RKO (cell line): ENCODE results near the gene NPNT.
"Not testable (repeated sequence)": the region's sequence is repeated elsewhere in the genome, so short reads cannot be mapped to it uniquely, and the experiment has no call there.

Experiments used
- DNase-seq: peaks from one replicate; pipeline ENCODE4 v3.0.0-alpha.2; 2016; ENCODE audit warnings: low spot score

Gene NPNT, protein sequence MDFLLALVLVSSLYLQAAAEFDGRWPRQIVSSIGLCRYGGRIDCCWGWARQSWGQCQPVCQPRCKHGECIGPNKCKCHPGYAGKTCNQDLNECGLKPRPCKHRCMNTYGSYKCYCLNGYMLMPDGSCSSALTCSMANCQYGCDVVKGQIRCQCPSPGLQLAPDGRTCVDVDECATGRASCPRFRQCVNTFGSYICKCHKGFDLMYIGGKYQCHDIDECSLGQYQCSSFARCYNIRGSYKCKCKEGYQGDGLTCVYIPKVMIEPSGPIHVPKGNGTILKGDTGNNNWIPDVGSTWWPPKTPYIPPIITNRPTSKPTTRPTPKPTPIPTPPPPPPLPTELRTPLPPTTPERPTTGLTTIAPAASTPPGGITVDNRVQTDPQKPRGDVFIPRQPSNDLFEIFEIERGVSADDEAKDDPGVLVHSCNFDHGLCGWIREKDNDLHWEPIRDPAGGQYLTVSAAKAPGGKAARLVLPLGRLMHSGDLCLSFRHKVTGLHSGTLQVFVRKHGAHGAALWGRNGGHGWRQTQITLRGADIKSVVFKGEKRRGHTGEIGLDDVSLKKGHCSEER

DNA sequence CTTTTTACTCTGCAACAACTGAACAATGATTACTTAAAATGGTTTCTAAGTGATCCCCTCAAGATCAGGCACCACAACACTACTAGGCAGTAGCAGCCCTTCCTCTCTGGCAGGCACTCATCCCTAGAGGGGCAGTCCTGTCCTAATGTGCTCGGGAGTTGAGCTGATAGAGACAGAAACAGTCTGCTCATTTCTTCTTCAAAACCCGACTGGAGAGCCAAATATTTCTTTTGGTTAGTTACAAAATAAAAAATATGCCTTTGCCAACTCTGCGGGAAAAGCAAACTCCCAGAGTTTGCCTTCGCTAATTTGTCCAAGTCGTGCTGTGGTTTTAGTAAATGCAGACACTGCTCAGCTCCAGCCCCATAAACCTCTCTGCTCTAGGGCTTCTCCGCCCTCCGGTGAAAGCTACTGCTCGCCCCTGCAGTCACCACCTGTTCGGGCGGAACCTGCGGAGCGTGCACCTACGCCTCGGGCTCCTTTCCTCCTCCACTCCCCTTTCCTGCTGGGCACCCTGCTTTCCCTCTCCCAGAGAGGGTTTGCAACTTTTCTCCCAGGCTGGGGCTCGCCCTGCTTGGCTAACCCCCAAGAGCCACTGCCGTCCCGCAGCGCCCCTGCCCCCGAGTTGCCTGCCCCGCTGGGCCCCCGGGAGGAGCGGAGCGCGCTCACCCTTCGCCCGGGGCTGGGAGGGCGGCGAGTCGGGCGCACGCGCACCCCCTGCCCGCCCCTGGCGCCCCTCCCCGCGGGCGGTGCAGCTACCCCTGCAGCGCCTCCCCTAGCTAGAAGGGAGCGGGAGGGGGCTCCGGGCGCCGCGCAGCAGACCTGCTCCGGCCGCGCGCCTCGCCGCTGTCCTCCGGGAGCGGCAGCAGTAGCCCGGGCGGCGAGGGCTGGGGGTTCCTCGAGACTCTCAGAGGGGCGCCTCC is at the start of gene NPNT:
NPNT (plus strand) TSS at position 812 of the 923 bp plus-strand sequence. CDS start 182 bp downstream, outside the sequence.
- no peak for DNase-seq

DNA sequence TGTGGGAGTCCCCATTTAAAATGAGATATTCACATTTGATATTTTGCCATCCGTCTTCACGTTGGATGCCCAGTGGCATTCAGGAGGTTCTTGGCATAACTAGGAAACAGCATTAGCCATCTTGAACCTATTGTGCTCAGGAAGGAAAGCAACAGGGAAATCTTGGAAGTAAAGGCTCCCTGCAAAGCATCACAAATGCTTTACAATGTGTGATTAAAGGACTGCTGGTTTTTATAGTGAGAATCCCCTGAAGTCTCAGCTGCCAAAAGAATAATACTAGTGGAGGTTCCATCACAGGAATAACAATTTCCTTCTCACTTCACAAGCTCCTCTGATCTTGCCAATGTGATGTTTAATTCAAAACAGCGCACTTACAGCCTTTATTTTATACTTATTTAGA is 49.7 kb upstream of the NPNT start:
- DNase-seq = no peak

DNA sequence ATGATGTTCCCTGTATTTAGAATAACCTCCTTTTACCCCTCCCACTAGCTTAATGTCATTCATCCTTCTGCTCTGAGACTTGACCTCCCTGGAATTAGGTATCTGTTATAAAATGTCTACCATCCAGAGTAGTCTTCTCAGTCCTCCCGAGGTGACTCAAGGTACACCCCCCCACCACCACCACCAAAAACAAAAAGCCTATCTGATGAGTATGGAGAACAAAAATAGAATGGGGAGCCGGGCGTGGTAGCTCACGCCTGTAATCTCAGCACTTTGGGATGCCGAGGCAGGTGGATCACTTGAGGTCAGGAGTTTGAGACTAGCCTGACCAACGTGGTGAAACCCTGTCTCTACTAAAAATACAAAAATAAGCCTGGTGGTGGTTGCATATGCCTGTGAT is 46.9 kb upstream of the NPNT start:
- not testable (repeated sequence) for DNase-seq

DNA sequence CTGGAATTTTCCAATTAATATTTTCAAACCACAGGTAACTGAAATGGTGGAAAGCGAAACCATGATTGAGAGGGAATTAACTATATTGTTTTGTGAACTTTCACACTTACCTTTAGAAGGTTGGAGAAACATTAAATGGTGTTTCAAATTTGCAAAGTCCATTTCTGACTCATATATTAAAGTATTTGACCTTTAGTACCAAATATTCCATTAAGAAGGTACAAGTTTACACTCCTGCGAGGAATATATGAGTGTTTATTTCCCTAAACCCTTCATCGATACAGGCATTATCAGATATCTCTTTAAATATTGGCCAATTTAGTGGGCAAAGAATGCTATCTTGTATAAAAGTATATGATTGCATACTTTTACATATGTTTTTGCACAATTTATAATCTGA is 44.1 kb upstream of the NPNT start:
- no peak for DNase-seq

DNA sequence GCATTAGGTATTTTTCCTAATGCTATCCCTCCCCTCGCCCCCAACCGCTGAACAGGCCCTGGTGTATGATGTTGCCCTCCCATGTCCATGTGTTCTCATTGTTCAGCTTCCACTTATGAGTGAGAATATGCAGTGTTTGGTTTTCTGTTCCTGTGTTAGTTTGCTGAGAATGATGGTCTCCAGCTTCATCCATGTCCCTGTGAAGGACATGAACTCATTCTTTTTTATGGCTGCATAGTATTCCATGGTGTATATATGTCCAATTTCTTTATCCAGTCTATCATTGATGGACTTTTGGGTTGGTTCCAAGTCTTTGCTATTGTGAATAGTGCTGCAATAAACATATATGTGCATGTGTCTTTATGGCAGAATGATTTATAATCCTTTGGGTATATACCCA is 43.0 kb upstream of the NPNT start:
- not testable (repeated sequence) for DNase-seq

DNA sequence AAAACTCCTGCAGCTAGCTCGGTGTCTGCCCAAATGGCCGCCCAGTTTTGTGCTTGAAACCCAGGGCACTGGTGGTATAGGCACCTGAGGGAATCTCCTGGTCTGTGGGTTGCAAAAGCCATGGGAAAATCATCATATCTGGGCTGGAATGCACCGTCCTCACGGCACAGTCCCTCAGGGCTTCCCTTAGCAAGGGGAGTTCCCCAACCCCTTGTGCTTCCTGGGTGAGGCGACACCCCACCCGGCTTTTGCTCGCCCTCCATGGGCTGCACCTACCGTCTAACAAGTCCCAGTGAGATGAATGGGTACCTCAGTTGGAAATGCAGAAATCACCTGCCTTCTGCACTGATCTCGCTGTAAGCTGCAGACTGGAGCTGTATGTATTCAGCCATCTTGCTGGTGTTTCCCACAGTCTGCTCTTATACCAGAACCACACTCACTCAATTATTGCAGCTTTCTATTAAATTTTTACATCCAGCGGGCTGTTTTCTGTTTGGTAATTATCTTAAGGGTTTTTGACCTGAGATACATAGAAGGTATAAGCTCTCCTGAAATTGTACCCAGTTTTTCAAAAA is 36.7 kb upstream of the NPNT start:
- no peak for DNase-seq

DNA sequence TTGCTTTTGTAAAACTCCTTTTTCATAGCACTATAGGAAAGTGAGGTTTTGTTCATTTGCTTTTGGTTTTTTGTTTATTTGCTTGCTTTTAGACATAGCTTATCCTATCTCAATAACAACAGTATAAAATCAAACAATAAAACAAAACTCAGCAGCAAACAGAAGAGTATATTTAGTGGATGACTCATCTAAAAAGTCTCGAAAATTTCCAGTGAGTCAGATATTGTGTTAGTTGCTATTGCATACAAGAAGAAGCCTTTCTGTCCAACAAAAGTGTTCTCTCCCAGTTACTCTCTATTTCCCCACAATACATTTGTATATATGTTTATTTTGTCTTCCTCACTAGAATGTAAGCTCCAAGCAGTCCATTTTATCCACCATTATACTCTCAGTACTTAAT is 36.0 kb upstream of the NPNT start:
- DNase-seq = peak; percentile 56

DNA sequence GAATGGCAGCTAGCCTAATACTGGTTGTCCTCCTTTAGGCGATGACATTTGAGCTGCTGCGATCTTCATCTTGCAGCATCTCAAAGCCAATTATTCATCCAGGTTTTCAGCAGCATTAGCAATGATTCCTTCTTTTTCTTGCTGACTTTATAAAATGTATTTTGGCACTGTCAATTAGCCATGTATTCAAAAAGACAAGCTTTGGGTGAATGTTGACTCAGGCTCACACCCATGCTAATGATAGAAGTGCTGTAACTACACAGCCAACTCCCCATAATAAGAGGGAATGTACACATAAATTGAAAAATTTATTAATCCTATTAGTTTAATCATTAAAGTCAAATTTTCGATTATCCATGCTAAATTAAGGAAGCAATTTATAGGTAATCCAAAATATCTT is 24.3 kb upstream of the NPNT start:
- DNase-seq = no peak

DNA sequence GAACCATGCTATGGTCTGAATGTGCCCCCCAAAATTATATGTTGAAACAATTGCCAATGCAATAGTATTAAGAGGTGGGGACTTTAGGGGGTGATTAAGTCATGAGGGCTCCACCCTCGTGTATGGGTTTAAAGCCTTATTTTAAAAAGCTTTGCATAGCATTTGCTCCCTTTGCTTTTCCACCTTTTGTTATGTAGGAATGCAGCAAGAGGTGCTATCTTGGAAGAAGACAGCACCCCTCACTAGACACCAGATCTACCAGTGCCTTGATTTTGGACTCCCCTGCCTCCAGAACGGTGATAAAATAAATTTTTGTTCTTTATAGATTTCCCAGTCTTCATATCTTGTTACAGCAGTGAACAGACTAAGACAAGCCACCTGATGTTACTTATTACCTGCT is 23.3 kb upstream of the NPNT start:
- DNase-seq = no peak

DNA sequence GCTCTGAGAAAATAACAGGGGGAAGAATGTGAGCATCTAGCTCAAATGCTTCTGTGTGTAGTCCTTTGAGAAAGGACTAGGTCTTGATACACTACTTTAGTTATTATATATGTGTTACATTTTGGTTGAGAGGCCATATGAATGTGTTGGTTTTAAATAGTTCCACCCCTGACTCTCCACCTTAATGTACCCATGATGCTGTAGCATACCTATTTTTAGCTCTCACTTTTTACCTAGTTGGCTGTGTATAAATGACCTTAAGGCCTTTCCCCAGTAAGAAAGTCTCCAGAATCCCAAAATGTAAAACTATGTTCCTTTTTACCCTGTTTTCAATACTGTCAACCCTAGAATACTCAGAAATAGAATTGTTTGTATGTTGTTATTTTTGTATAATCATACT is 20.0 kb upstream of the NPNT start:
- no peak for DNase-seq

DNA sequence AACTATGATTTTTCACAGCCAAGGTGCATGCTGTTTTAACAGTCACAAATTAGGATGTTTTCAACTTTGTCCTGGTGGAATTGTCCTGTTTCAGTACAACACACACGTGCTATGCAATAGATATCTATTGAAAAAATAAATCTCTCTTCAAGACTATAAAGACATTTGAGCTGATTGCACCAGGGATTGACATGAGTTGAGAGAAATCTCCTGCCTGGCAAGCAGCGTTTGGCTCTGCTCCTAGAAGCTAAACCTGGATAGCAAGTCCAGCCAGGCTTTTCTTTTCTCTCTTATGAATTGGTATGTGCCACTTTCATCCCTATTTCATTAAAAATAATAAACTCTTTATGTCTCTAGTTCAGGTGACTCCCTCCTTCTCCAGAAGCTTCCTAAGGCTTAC is 16.6 kb upstream of the NPNT start:
- no peak for DNase-seq

DNA sequence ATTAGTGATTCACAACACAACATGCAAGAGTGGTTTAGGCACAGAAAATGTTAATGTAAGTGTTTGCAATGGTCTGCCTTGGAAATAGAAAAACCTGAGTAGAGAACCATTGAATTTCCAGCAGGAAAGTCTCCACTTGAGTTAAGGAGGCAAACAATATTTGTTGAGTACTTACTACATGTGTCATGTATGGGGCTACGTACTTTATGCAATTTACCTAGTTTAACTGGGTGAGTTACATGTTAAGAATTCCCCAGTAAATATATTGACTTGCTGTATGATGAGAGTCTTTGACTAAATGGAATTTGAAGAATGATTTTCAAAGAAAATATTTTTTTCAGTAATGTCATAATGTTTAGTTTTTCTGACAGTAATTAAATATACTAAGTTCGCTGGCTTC is 7.8 kb upstream of the NPNT start:
- no peak for DNase-seq

DNA sequence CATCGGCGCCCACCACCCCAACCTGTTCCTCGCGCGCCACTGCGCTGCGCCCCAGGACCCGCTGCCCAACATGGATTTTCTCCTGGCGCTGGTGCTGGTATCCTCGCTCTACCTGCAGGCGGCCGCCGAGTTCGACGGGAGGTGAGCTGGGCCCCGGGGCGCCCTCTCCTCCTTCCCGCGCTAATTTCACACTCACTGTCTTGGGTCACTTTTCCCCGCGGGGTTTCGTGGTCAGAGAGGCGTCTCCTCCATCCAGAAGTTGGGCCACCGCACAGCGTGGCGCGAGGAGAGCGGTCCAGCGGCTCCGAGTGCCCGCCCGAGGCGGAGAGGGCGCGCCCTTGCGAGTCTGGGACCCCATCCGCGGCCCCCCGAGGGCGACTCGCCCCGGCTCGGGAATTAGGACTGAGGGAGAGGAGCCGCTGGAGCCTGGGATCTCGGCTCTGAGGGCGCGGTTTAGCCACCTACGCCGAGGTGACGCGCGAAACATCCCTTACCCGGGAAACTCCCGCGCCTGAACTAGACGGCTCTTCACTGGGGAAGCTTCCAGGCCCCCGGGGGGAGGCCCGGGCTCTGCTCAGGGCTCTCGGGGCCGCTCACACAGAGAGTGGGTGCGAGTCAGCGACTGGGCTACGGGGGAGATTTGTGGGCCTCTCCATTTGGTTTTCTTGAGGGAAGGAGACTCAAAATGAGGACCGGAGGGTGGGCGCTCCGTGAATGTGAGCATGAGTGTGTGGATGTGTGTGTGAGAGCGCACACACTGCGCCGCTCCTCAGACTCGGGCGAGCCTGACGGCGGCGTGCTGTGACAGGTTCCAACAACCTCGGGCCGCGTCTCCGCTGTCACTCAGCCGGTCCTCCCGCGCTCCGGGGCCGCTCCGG is 551 bp downstream of the NPNT start:
- DNase-seq = no peak

DNA sequence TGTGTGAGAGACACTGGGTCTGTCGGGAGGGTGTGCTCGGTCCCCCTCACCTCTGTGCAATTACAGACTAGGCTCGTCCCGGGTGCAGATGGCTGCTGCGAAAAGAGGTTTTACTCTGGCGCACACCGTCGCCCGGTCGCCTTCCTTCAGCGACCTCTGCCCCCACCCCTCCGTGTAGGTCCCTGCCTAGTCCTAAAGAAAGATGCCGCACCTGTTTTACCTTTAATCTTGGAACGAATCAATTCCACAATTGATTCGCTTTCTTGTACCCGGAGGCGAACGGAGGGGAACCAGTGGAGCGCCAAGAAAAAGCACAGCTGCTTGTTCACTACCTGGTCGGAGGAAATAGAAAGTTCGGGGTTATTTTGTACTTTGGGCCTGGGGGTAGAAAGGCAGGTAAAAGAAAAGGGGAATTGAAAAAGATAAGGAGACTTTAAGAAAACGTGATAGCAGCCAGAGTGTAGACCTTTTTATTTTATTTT is 1.2 kb downstream of the NPNT start:
- no peak for DNase-seq

DNA sequence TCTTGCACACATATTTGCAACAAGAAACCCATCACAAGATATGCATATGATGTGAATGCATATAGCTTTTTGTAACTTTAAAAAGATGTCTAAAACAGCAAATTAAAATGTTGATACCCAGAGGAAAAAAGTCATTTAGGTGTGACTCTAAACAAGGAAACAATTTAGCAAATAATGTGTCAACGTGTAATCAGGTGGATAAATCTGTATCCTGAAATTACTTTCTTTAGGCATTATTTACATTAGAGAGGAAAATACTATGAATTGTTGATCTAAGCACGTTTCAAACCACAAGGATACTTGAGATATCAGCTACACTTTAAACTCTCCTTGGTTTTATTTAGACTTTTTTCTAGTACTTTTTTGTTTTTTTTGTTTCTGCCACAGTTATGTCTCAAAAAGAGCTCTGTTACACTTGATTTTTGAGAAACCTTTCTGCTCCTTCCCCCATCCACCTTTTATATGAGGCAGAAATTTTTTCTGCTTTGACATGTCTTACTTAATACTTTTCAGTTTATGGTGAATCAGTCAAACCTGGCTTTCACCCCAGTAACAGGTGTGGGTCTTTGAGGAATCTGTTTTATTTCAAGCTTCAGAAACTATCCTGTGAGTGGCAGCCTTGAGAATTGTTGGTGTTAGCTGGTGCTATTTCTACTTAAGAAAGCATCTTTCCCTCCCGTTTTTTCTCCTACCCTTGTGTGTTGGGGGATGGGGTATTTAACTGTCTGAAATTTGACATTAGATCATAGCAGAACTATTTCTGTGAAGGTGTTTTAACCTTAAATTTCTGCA is 1.9 kb downstream of the NPNT start:
- no peak for DNase-seq

DNA sequence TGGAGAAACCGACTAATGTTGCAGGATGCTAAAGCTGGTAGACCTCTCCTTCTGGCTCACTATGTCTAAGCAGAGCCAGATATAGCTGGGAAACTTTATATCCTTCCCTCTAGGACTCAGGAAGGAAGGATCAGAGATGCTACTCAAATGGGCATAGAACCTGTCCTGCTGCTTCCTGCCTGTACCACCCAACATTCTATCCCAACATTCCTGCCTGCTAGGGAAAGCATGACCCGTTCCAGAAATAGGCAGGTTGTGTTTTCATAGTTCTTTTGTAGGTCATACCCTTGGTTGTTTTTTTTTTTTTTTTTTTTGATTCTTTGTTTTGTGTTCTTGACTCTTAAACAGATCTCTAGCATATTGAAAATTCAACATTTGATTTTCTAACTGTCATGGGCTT is 5.3 kb downstream of the NPNT start:
- no peak for DNase-seq

DNA sequence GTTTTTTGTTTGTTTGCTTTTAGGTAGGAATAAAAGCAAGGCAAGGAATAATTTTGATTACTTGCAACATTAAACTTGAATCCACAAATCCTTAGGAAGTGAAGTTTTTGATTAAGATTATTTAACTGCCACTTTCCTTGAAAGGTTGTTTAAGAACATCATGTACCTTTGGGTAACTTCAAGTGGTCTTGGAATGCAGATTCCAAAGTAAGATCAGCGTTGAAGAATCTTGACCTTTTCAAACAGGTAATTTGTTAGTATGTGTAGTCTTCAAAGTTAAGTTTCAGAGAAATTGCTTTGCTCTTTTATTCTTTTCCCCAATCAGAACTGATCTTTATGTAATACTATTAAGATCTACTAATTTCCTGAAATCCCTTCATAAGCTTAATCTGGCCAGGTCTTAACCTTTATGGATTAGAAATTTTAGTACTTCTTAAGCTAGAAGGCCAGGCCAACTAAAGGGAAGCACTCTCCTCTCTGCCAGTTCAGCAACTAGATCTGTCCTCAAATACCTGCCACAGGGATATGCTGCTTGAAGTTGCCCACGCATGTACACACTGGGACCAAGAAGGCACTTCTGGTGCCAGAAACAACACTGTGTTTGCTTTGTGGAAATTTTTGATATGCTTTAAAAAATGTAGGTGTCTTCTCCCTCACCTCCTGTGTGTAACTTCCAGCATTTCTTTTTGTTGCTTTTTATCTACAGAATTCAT is 7.4 kb downstream of the NPNT start:
- no peak for DNase-seq

DNA sequence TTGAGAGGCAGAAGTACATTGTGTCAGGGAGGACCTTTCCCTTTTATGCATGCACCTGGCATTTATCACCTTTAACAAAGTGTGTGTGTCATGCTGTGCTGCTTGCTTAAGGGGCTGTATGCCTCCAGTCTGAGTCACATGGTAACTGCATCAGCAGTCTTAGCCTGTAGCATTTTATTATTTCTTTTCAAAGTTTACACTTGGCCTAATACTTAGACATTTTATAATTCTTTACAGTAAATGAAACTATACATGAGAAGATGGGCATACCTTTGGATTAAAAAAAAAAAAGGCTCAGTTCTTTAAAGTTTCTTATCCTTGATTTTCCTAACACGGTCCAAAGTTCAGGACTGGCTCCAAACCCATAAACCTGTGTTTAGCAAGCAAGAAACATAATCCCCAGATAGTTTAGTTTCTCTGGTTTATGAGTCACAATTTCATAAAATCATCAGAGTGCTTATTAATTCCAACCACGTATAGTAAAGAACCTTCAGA is 14.6 kb downstream of the NPNT start:
- DNase-seq = peak; percentile 27

DNA sequence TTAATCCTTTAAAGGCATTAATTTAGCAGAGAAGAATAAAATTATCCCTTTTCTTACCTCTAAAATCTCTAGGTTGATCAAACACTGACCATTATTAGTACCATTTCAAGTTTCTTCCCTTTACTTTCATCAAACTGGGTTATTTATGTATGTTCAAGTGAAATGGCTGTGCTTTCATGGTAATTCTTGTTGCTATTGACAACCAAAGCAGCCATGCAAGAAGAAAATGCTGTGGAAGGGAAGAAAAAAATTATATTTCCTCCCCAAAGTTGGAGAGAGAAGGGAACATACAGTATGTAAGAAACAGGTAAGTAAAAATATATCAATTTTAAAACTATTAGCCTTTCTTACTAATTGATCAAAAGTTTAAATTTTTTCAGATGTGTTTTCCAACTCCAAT is 16.2 kb downstream of the NPNT start:
- no peak for DNase-seq

DNA sequence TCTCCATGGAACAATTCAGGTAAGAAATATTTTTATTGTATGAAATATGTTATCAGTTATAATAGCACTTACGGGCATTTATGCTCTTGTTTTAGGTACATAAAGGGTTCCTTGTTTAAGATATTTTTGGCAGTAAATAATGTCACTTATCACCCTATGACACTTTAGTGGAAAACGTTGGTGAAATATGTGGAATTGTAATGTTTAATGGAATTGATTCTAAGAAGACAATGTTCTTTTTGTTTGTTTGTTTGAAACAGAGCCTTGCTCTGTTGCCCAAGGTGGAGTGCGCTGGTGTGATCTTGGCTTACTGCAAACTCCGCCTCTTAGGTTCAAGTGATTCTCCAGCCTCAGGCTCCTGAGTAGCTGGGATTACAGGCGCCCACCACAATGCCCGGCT is 17.4 kb downstream of the NPNT start:
- no peak for DNase-seq
